Gastrocnemius medialis (tissue), 4 donors: ENCODE results near the gene MCCD1.

ENCODE experiments used
- POLR2A ChIP-seq, 2 donors: fragments of 450-650 bp; IDR thresholded peaks; one replicate each; pipeline ENCODE4 v1.6.1; 2017; ENCODE audit warnings: antibody characterized with exemption in 2 of 2, mild to moderate bottlenecking in 2 of 2, moderate library complexity in 2 of 2
- TF ChIP-seq, protein P1 (sequence below), 5 experiments: fragments of 450-650 bp in 3 of 5; fragments of 200-600 bp in 2 of 5; sonication (generic) in 2 of 5; IDR thresholded peaks in 4 of 5; conservative IDR thresholded peaks in 1 of 5; 1 replicate in 4 of 5; 2 replicates in 1 of 5; pipeline ENCODE4 v1.5.1; 2016 to 2019; ENCODE audit warnings: antibody characterized with exemption in 5 of 5, mild to moderate bottlenecking in 3 of 5, moderate library complexity in 3 of 5

DNA sequence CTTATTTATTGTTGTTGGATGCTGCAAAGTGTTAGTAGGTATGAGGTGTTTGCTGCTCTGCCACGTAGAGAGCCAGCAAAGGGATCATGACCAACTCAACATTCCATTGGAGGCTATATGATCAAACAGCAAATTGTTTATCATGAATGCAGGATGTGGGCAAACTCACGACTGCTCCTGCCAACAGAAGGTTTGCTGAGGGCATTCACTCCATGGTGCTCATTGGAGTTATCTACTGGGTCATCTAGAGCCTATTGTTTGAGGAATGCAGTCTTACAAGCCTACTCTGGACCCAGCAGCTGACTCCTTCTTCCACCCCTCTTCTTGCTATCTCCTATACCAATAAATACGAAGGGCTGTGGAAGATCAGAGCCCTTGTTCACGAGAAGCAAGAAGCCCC is 18.8 kb upstream of the MCCD1 start:
- TF ChIP-seq, protein P1, sequence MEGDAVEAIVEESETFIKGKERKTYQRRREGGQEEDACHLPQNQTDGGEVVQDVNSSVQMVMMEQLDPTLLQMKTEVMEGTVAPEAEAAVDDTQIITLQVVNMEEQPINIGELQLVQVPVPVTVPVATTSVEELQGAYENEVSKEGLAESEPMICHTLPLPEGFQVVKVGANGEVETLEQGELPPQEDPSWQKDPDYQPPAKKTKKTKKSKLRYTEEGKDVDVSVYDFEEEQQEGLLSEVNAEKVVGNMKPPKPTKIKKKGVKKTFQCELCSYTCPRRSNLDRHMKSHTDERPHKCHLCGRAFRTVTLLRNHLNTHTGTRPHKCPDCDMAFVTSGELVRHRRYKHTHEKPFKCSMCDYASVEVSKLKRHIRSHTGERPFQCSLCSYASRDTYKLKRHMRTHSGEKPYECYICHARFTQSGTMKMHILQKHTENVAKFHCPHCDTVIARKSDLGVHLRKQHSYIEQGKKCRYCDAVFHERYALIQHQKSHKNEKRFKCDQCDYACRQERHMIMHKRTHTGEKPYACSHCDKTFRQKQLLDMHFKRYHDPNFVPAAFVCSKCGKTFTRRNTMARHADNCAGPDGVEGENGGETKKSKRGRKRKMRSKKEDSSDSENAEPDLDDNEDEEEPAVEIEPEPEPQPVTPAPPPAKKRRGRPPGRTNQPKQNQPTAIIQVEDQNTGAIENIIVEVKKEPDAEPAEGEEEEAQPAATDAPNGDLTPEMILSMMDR (IDR thresholded peaks at IDR 0.05 in 4 of 5, conservative IDR thresholded peaks at IDR 0.05 in 1 of 5), result no peak
- no peak for TF ChIP-seq POLR2A (IDR thresholded peaks at IDR 0.05)
